ENCODE measurements around the gene LRMDA.

LRMDA gene

DNA sequence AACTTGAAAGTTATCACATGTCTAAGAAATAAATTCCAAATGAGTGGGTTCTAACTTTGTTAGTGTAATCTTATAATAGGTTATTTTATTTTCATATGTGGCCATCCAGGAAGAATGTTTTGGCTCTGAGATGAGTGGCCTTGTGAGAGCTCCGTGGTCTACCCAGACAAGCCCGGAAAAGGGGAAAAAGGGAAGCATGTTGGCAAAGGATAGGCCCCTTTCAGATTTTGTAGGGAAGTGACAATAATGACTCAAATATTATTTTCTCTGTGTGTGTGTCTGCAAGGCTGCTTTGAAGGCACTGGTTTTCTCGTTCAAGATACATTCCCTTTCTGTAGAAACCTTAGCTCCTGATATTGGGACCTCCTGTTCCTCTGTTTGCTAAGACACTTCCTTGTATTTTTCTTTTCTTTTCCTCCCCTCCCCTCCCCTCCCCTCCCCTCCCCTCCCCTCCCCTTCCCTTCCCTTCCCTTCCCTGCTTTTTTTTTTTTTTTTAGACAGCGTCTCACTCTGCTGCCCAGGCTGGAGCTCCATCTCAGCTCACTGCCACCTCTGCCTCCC is 240.8 kb downstream of the LRMDA start:
- no peak for DNase-seq (ENCODE audit: low spot score)

GRCh38 chr10:75672842-75673241 is 241.4 kb downstream of the LRMDA start:
- no peak for DNase-seq (ENCODE audit: low spot score)

DNA sequence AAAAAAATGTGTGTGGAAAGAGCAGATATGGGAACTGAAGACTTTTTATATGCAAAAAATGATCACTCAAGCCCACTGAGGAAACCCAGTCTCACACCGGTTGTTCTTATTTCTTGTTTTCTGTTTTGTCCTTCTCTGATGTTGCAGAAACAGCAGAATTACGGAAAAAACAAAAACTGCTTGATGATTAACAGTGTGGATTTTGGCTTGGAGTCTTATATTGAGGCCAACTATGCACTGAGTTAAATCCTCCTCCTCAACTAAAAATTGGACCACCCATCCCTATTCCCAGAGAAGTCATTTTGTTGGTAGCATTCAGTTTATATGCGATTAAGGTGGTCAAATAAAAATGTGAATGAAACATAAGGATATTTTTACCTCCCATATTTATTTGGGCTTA is 246.1 kb downstream of the LRMDA start:
- no peak for DNase-seq (ENCODE audit: low spot score)

DNA sequence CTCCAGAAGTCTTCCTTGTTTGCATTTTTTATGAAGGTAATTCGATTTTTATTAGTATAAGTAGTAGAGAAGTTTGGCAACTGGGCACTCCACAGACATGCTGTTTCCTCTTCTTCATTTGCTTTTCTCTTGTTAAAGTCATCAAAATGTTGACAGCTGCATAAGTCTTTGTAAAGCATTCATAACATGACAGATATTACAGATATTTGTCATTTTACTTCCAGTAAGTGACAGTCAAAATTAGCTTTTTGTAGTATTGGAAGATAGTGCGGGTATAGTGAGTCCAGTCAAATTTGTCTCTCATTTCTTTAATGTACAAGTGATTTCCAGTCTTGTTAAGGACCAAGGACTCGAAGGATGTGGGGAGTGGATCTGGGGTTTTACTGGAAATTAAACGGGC is 247.1 kb downstream of the LRMDA start:
- DNase-seq (ENCODE audit: low spot score): no peak

- no peak for DNase-seq (ENCODE audit: low spot score)
Observed at GRCh38 chr10:75679536-75679935, 248.1 kb downstream of the LRMDA start.

GRCh38 chr10:75681334-75681733 is 249.9 kb downstream of the LRMDA start:
- DNase-seq (ENCODE audit: low spot score): no peak

DNA sequence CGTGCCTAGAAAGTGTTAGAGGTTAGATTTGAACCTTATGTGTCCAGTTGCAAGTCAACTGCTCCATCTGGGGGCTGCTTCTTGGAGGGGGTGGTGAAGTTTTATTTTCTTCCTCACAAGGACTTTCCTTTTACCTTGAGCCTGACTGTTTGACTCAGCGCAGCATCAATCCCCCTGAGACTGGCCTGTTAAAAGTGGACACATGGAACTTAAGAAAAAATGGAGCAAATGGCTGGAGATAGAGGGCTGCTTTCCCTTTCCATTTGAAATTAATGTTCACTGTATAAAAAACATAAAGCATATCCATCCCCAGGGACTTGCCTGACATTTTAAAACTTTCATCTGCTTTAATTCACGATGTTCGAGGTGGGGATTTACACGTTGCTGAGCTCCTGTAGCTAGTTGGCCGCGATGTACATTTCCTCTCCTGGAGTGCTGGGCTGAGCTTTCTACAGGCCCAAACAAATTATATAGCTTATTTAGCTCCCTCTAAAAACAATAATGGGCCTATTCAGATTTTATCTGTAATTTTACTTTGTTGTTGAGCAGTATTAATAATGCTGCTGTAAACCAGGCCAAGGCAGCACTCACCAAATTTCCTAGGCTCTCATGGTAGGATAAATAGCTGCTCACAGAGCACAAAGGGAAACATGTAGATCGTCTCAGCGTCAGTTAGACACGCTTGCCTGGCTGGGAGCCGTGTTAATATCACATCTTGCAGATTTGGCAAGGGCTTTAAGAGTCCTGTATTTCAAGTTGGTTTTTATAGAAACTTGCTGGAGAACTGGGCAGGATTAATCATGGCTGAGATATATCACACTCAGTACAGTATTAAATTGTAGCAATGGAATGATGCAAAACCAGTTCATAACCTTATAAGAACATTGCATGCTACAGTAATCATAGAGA is 251.5 kb downstream of the LRMDA start:
- DNase-seq (ENCODE audit: low spot score): no peak

- no peak for DNase-seq (ENCODE audit: low spot score)
Observed at GRCh38 chr10:75685187-75685586, 253.8 kb downstream of the LRMDA start.

DNA sequence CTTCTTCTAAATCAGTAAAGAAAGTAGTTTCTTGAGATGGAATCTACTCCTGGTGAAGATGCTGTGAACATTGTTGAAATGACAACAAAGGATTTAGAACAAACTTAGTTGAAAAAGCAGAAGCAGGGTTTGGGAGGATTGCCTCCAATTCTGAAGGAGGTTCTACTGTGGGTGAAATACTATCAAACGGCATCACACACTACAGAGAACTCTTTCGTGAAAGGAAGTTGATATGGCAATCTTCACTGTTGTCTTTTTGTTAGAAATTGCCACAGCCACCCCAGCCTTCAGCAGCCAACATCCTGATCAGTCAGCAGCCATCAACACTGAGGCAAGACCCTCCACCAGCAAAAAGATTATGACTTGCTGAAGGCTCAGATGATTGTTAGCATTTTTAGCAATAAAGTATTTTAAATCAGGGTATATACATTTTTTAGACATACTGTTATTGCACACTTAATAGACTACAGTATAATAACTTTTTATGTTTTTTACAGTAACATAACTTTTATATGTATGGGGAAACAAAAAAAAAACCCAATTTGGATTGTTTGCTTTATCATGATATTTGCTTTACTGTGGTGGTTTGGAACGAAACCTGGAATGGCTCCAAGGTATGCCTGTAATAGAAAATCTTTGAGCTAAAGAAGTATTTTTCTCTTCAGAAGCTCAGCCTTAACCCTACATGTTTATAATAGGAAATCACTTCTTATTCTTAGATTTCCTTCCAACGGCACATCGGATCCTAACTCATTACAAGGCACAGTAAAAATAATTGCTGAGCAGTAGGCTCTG is 257.3 kb downstream of the LRMDA start:
- no peak for DNase-seq (ENCODE audit: low spot score)

DNA sequence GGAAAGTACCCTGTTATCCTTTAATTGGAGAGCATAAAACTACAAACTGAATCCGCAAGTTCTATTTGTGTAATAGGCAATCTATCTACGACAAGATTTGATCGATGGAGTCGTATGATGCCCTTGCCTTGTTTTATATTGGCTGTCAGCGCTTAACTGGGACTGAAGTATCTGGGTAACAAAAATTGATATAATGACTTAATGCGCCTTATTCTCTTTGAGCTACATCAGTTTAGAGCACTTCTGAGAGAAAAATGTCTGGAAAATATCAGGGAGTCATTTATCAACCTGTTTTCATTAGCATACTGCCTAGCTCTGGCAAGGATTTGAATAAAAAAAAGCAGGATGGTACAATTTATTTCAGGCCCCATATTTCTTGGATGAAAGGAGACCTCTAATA is 262.1 kb downstream of the LRMDA start:
- no peak for DNase-seq (ENCODE audit: low spot score)

GRCh38 chr10:75694269-75694668 is 262.8 kb downstream of the LRMDA start:
- no peak for DNase-seq (ENCODE audit: low spot score)

DNA sequence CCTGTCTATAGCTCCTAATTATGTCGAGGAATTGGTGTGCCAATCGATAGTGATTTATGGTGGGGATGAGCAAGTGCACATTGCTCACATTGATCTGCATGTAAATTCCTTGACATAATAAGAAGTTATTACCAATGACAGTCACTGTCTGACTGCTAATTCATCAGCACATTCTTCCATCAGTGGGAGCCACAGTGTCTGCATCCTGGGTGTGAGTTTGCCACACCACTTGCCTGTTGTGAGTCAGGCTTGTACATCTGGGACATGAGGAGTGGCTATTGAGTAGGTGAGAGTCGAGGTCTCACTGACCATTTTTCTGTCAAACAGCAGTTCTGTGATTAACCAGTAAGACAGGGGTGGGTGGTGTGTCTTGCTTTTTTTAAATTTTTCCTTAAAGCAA is 263.4 kb downstream of the LRMDA start:
- no peak for DNase-seq (ENCODE audit: low spot score)

DNA sequence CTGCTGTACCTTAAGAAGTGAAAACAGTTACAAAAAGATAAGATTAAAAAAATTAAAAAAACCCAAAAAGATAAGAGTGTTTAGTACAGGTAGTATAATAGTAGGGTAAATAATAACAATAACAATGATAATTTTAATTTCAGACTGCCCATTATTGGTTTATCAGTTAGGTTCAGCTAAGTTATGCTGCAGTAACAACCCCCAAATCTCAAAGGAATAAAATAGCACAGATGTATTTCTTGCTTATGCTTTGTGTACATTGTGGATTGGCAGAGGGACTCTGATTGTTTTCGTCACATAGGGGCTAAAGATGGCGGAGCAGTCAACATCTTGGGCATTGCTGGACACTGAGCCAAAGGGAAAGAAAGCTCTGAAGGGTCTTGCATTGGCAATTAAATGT is 264.6 kb downstream of the LRMDA start:
- DNase-seq (ENCODE audit: low spot score): no peak

- DNase-seq (ENCODE audit: low spot score): no peak
Observed at GRCh38 chr10:75696536-75696935, 265.1 kb downstream of the LRMDA start.

GRCh38 chr10:75703191-75703854 is 271.9 kb downstream of the LRMDA start:
- peak; percentile 12 for DNase-seq (ENCODE audit: low spot score)

- DNase-seq (ENCODE audit: low spot score): no peak
Observed at GRCh38 chr10:75705426-75705825, 274.0 kb downstream of the LRMDA start.

GRCh38 chr10:75707080-75707840 is 275.8 kb downstream of the LRMDA start:
- no peak for DNase-seq (ENCODE audit: low spot score)

DNA sequence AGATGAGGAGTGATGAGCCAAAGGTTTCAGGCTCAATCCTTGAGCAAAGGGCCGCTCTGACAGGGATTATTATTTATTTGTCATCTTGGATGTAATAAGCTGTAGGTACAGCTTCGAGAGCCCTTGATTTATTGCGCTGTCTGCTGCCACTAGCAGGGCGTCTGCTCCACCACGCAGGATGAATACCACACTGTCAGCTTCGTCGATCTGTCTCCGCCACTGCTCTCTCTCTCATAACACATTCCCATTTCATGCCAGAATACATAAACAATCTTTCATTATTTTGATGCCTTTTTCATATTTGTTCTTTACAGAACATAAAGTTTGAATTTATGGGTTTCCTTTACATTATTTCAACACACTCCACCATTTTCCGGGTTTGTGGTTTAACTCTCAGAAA is 276.6 kb downstream of the LRMDA start:
- peak; percentile 23 for DNase-seq (ENCODE audit: low spot score)

DNA sequence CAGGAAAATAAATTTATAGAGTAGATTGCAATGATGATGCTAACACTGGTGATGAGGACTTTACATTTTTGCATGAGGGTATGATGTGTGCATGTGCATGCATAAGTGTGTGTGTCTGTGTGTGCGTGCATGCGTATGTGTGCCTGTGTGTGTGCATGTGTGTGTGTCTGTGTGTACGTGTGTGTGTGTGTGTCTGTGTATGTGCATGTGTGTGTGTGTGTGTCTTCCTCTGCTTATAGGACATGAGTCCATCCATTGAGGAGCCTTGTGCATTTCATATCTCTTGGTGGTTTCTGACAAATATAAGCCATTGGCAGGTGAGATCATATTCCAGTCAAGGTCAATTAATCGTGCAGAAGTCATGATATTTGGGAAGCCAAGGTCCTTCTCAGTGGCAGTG is 277.8 kb downstream of the LRMDA start:
- DNase-seq (ENCODE audit: low spot score): no peak

DNA sequence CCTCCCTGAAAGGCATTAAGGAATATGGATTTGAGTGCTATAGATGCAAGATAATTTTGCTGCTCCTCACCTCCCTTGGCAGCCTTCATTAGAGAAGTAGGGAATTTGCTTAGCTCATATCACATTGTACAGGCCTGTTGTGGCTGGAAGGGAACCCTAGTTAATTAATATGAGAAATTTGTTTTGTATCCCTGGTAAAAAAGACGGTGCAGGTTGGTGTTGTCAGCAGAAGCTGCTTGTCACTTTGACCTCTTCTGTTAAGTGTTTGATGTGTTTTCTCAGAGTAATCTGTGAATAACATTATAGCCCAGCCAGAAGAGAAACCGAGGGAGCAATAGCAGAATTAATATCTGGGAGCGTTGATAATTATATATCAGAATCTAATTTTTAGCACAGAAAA is 278.4 kb downstream of the LRMDA start:
- DNase-seq (ENCODE audit: low spot score): no peak

- DNase-seq (ENCODE audit: low spot score): no peak
Observed at GRCh38 chr10:75712242-75712880, 280.9 kb downstream of the LRMDA start.

All from SW480 (cell line).